GM18873 (cell line): ENCODE data around the gene PDE4D.
"Not testable (repeated sequence)": the region's sequence is repeated elsewhere in the genome, so short reads cannot be mapped to it uniquely, and the experiment has no call there.

Experiments
- ATAC-seq: cut with Tn5 transposase; IDR thresholded peaks from one replicate; pipeline ENCODE4 v1.9.1; 2021; ENCODE audit warnings: mild to moderate bottlenecking, moderate library complexity, moderate number of reproducible peaks; ENCODE audit not compliant: unreplicated experiment, low FRiP score

The PDE4D gene

GRCh38 chr5:59666440-59667068, 227.0 kb downstream of the PDE4D start:
- no peak for ATAC-seq

GRCh38 chr5:59665832-59666203, 227.7 kb downstream of the PDE4D start:
- ATAC-seq, result not testable (repeated sequence)

GRCh38 chr5:59665086-59665831, 228.3 kb downstream of the PDE4D start:
- ATAC-seq, result no peak

GRCh38 chr5:59661954-59662615, 231.4 kb downstream of the PDE4D start:
- ATAC-seq, result no peak

- no peak for ATAC-seq
Observed at GRCh38 chr5:59661311-59661710, 232.2 kb downstream of the PDE4D start.

- no peak for ATAC-seq
Observed at GRCh38 chr5:59660737-59661136, 232.8 kb downstream of the PDE4D start.

GRCh38 chr5:59656351-59657254, 236.9 kb downstream of the PDE4D start:
- ATAC-seq, result no peak

GRCh38 chr5:59655693-59656309, 237.7 kb downstream of the PDE4D start:
- no peak for ATAC-seq

GRCh38 chr5:59654691-59655090, 238.8 kb downstream of the PDE4D start:
- ATAC-seq, result no peak

- no peak for ATAC-seq
Observed at GRCh38 chr5:59652449-59652848, 241.1 kb downstream of the PDE4D start.

GRCh38 chr5:59648949-59649921, 244.3 kb downstream of the PDE4D start:
- no peak for ATAC-seq

GRCh38 chr5:59648038-59648831, 245.3 kb downstream of the PDE4D start:
- no peak for ATAC-seq

- ATAC-seq, result no peak
Observed at GRCh38 chr5:59645380-59645779, 248.1 kb downstream of the PDE4D start.

- ATAC-seq, result no peak
Observed at GRCh38 chr5:59640411-59640810, 253.1 kb downstream of the PDE4D start.

GRCh38 chr5:59637884-59638580, 255.5 kb downstream of the PDE4D start:
- no peak for ATAC-seq

- no peak for ATAC-seq
Observed at GRCh38 chr5:59629561-59629960, 264.0 kb downstream of the PDE4D start.

GRCh38 chr5:59628062-59628828, 265.3 kb downstream of the PDE4D start:
- ATAC-seq, result no peak
